Ovary (tissue), 9 donors: ENCODE measurements around the gene TTLL9. TPM values are rescaled to one million over a fixed set of nuclear protein-coding genes. Genes with fewer than 3 reads are reported as not detected.

Source experiments
- DNase-seq, 5 donors: peaks; one replicate each; pipeline ENCODE4 v3.0.0-alpha.2; 2019 to 2020
- H3K27ac ChIP-seq, 2 donors: fragments of 200-600 bp; one replicate each; pipeline versions ENCODE4 v1.5.1 to v1.8.0; 2019 to 2022
- H3K27me3 ChIP-seq: fragments of 200-600 bp; one replicate; pipeline ENCODE4 v1.8.0; 2022
- H3K36me3 ChIP-seq: fragments of 200-600 bp; sonication (generic); one replicate; pipeline ENCODE4 v1.5.1; 2019
- H3K4me1 ChIP-seq: one replicate; pipeline ENCODE4 v1.8.1; 2013; ENCODE audit warnings: mild to moderate bottlenecking, moderate library complexity; ENCODE audit not compliant: insufficient read depth
- H3K4me3 ChIP-seq: fragments of 200-600 bp; sonication (generic); one replicate; pipeline ENCODE4 v1.5.1; 2017
- H3K9me3 ChIP-seq, 2 donors: fragments of 200-600 bp in 1 of 2; sonication (generic) in 1 of 2; one replicate each; pipeline versions ENCODE4 v1.5.1 to v1.8.1; 2013 to 2019; ENCODE audit warnings: mild to moderate bottlenecking in 1 of 2, moderate library complexity in 1 of 2
- EP300 ChIP-seq: sonication (generic); formaldehyde crosslinking; IDR thresholded peaks from one replicate; pipeline ENCODE4 v1.6.1; 2017; ENCODE audit warnings: antibody characterized with exemption
- POLR2A ChIP-seq: fragments of 450-650 bp; IDR thresholded peaks from one replicate; pipeline ENCODE4 v1.6.1; 2017; ENCODE audit warnings: antibody characterized with exemption, mild to moderate bottlenecking, moderate library complexity
- WGBS, 3 donors: extraction: QIAGEN DNeasy Blood & Tissue Kit in 1 of 3; methylation state at CpG; one replicate each; pipeline versions ENCODE4 v1.1.5 to v1.1.7; 2013 to 2017; 5-methylcytosine and 5-hydroxymethylcytosine counted together
- intact Hi-C, 4 donors: fragments of 100-400 bp; cut with DNase I; formaldehyde crosslinking; loops; one replicate each; pipeline versions ENCODE4 v1.11.0 to v1.15.1; 2022 to 2023
- polyA plus RNA-seq, 2 donors: library from polyadenylated mRNA; stranded (reverse); fragments of 200-250 nt in 1 of 2; fragments of 350-450 nt in 1 of 2; fragmentation: Illumina TruSeq in 1 of 2; extraction: RNeasy Lipid Tissue Mini Kit (QIAGEN cat#74804) in 1 of 2; gene quantifications; one replicate each; pipeline ENCODE4 v1.2.3, GENCODE V29; 2013 to 2014
- total RNA-seq, 7 donors: library from RNA; depleted of rRNA in 2 of 7; stranded (reverse); fragments of >200 nt in 2 of 7; fragmentation: NEBNext Ultra II Directional in 3 of 7; extraction: Animal tissue kit (Norgen Biotek cat#: 25700) in 3 of 7; gene quantifications; one replicate each; pipeline versions ENCODE4 v1.1.0 to v1.2.4, GENCODE V29; 2016 to 2023
- TF ChIP-seq, protein P1 (sequence below), 3 donors: fragments of 450-650 bp in 2 of 3; fragments of 200-600 bp in 1 of 3; IDR thresholded peaks; one replicate each; pipeline versions ENCODE4 v1.5.1 to v1.8.0; 2016 to 2022; ENCODE audit warnings: antibody characterized with exemption in 3 of 3, mild to moderate bottlenecking in 1 of 3
- donor health status: DM: no; HTN: no; CAD: no; lungs with moderate emphysema.
- donor health status: DM: no; HTN: no; CAD: no.
- donor health status: Bipolar disorder and iron deficiency.
- donor health status: DM: yes; HTN: yes; CAD: no.
- donor health status: DM: no; HTN: no; CAD: no.
- donor health status: DM: yes; HTN: yes; CAD: no.

TTLL9 gene
- total and polyA plus RNA-seq, 9 donors, result 0.24 to 10.6 (median 0.40) TPM

DNA sequence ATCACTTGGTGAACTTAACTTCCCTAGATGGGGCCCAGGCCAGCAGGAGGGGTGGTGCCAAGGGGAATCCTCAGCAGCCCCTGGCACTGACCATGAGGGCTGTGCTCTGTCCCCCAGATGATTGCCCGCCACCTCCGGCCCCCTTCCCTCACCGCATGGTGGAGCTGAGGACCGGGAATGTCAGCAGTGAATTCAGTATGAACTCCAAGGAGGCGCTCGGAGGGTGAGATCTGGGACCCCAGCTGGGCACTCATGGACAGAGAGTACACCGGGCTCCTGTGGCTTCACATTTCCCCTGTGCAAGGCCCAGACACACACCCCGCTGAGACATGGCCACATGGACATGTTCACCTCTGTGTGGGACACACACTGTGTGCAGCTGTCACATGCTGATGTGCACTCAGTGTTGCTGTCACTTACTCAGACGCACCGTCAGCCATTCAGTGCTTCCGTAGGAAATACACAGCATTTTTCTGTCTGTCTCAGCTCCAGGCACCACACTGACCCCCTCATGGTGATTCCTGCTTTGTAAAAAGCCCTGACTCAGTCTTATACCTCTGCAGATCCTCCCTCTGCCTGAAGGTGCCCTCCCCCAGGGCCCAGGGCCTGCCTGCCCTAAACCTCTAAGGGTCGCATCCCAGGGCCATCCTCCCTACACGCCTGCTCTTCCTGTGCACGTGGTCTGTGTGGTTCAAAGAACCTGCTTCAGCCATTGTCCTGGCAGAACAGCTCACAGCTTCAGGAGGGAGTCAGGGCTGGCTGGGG is 46.9 kb upstream of the TTLL9 start:
- no peak overlapping the region for H3K27ac ChIP-seq
- no peak for DNase-seq
- no peaks in the 10 kb centered on the region for H3K36me3 ChIP-seq
- H3K4me3 ChIP-seq, result no peak overlapping the region
- intact Hi-C loops, result loop anchor here (2.0 to 5.0 kb wide), 6 partner anchors 129 to 214 kb away; partner anchors contain the start of gene PDRG1 (in 3 of the 4)
- no peaks in the 10 kb centered on the region for H3K27me3 ChIP-seq
- no peak for TF ChIP-seq POLR2A
- TF ChIP-seq, protein P1, sequence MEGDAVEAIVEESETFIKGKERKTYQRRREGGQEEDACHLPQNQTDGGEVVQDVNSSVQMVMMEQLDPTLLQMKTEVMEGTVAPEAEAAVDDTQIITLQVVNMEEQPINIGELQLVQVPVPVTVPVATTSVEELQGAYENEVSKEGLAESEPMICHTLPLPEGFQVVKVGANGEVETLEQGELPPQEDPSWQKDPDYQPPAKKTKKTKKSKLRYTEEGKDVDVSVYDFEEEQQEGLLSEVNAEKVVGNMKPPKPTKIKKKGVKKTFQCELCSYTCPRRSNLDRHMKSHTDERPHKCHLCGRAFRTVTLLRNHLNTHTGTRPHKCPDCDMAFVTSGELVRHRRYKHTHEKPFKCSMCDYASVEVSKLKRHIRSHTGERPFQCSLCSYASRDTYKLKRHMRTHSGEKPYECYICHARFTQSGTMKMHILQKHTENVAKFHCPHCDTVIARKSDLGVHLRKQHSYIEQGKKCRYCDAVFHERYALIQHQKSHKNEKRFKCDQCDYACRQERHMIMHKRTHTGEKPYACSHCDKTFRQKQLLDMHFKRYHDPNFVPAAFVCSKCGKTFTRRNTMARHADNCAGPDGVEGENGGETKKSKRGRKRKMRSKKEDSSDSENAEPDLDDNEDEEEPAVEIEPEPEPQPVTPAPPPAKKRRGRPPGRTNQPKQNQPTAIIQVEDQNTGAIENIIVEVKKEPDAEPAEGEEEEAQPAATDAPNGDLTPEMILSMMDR (IDR thresholded peaks at IDR 0.05), result no peak
- TF ChIP-seq EP300, result no peak
- no peaks in the 10 kb centered on the region for H3K4me1 ChIP-seq
- H3K9me3 ChIP-seq, result no peaks in the 10 kb centered on the region
- 52 to 65% (median 57%) methylated on average over 8 to 14 of the region's 14 CpGs for WGBS, 3 donors

DNA sequence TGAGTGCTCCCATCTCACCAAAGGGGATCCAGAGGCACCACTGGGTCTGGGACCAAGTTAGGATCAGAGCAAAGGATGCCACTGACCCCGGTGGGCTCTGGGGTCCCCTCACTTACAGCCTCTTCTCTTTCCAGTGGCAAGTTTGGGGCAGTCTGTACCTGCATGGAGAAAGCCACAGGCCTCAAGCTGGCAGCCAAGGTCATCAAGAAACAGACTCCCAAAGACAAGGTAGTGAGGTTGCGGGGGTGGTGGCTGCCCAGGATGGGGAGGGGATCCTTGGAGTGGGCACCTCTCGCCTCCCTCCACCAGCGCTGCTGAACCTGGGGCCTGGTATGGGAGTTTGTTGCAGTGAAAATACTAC is 46.3 kb upstream of the TTLL9 start:
- no peaks in the 10 kb centered on the region for H3K4me1 ChIP-seq
- H3K27ac ChIP-seq, result no peak overlapping the region
- TF ChIP-seq POLR2A (no peak), EP300 (no peak)
- TF ChIP-seq, protein P1 (IDR thresholded peaks at IDR 0.05), result no peak
- intact Hi-C loops, result loop anchor here in 3 of 4 donors (5.0 kb wide), 4 partner anchors 128 to 213 kb away; partner anchors contain the start of gene PDRG1 (in 2 of the 3)
- H3K36me3 ChIP-seq, result no peaks in the 10 kb centered on the region
- no peaks in the 10 kb centered on the region for H3K9me3 ChIP-seq
- DNase-seq, result no peak
- WGBS, 3 donors, result 90 to 97% (median 91%) methylated on average over 4 of the region's 4 CpGs
- H3K4me3 ChIP-seq, result no peak overlapping the region
- H3K27me3 ChIP-seq, result no peaks in the 10 kb centered on the region

DNA sequence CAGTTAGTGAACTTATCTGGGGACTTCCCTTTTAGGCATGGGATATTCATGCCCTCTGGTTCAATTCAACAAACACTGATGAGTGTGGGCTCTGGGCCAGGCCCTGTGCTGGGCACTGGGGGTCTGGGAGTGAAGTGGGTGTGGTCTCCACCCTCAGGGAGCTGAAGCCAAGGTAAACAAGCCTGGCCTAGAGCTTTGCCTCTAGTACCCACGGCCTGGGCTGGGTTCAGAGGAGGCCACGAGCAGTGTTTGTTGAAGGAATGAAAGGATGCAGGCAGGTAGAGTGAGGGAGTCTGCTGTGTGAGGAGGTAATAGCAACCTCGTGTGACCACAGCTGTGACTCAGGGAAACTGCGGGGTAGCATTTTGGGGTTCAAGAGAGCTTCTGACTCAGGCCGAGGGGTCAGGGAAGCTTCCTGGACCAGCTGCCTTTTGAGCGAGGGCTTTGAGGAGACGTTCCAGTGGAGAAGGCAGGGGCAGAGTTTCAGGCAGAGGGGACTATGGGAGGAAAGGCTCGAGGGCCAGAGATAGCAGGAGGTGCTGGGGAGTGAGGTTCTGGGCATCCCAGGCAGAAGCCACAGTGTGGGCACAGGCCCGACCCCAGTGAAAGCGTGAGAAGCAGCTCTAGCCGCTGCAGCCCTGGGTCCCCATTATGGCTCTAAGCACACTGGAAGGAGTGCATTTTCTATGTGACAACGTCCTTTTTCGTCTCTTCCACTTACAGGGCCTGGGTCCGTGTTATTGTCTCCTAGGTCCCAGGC is 45.7 kb upstream of the TTLL9 start:
- H3K4me3 ChIP-seq, result no peak overlapping the region
- no peaks in the 10 kb centered on the region for H3K4me1 ChIP-seq
- no peaks in the 10 kb centered on the region for H3K36me3 ChIP-seq
- no peaks in the 10 kb centered on the region for H3K9me3 ChIP-seq
- 72 to 80% (median 76%) methylated on average over 14 of the region's 14 CpGs for WGBS, 3 donors
- no peak overlapping the region for H3K27ac ChIP-seq
- no peaks in the 10 kb centered on the region for H3K27me3 ChIP-seq
- no peak for DNase-seq
- intact Hi-C loops, result loop anchor here in 3 of 4 donors (5.0 kb wide), 4 partner anchors 128 to 213 kb away; partner anchors contain the start of gene PDRG1 (in 2 of the 3)
- TF ChIP-seq, protein P1 (IDR thresholded peaks at IDR 0.05), result no peak
- TF ChIP-seq EP300, result no peak

DNA sequence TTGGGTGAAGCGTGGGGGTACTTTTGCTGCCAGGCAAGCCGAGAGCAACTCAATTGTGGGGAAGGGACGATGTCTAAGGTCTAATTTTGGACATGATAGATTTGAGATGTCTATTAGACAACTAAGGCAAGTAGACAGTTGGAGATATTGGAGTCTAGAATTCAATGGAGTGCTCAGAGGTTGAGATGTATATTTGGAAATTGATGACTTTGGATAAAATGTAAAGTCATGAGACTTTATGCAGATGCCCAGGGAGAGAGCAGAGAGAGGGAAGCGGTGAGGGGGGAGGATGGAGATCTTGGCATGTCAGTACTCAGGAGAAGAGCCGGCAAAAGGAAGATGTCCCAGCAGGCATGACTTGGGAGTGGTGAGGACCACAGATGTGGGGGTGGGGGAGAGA is 44.4 kb upstream of the TTLL9 start:
- no peaks in the 10 kb centered on the region for H3K36me3 ChIP-seq
- H3K9me3 ChIP-seq, result no peaks in the 10 kb centered on the region
- no peaks in the 10 kb centered on the region for H3K27me3 ChIP-seq
- no peak overlapping the region for H3K27ac ChIP-seq
- H3K4me3 ChIP-seq, result no peak overlapping the region
- 86 to 92% (median 89%) methylated on average over 5 of the region's 5 CpGs for WGBS, 3 donors
- no peak for DNase-seq
- no peaks in the 10 kb centered on the region for H3K4me1 ChIP-seq
- TF ChIP-seq POLR2A, result no peak
- TF ChIP-seq EP300, result no peak
- TF ChIP-seq, protein P1 (IDR thresholded peaks at IDR 0.05), result no peak
- intact Hi-C loops, result no loop called here
